OCI-LY7 (cell line): Measurements from ENCODE around the gene SEM1. TPM values are rescaled to one million over a fixed set of nuclear protein-coding genes. Genes with fewer than 3 reads are reported as not detected.
A peak's percentile ranks its signal among the peaks of the same experiment; 100 is the strongest.

ENCODE experiments used
- BruUV-seq: library from RNA; stranded (reverse); fragments of 400-500 nt; replicated peaks from 2 replicates; lab custom pipeline; 2021; lab: Mats Ljungman, UMichigan
- CTCF ChIA-PET: fragments of 300-600 bp; sonication (Branson Sonifier 250); formaldehyde crosslinking; loops from one replicate; lab custom pipeline; 2022; ENCODE audit warnings: antibody characterized with exemption; ENCODE audit not compliant: unreplicated experiment; lab: Charles Lee
- POLR2A ChIA-PET: fragments of 300-600 bp; sonication (Branson Sonifier 250); formaldehyde crosslinking; loops from one replicate; lab custom pipeline; 2022; ENCODE audit warnings: antibody characterized with exemption; lab: Charles Lee
- DNase-seq: peaks from one replicate; pipeline ENCODE4 v3.0.0-alpha.2; 2015; ENCODE audit warnings: low spot score
- H2AFZ ChIP-seq: fragments of 200-600 bp; sonication (generic), shearing (Covaris generic); 2 replicates; pipeline ENCODE4 v1.6.1; 2014; ENCODE audit warnings: mild to moderate bottlenecking, antibody characterized with exemption, low read length, moderate library complexity
- H3K27ac ChIP-seq: fragments of 200-600 bp; sonication (generic); 2 replicates; pipeline ENCODE4 v1.5.1; 2014; ENCODE audit warnings: mixed run types, low read depth, mild to moderate bottlenecking, moderate library complexity, low read length, inconsistent platforms; ENCODE audit not compliant: poor library complexity, severe bottlenecking
- H3K36me3 ChIP-seq: fragments of 200-600 bp; sonication (generic); 2 replicates; pipeline ENCODE4 v1.6.1; 2014; ENCODE audit warnings: mild to moderate bottlenecking, antibody characterized with exemption, low read length, moderate library complexity, mixed read lengths; ENCODE audit not compliant: insufficient read depth
- H3K4me1 ChIP-seq: fragments of 200-600 bp; sonication (generic); 2 replicates; pipeline ENCODE4 v1.5.1; 2014; ENCODE audit warnings: mild to moderate bottlenecking, low read length; ENCODE audit not compliant: insufficient read depth, poor library complexity, severe bottlenecking
- H3K4me2 ChIP-seq: fragments of 200-600 bp; sonication (generic); 2 replicates; pipeline ENCODE4 v1.6.1; 2014; ENCODE audit warnings: mild to moderate bottlenecking, low read length
- H3K4me3 ChIP-seq: fragments of 200-600 bp; sonication (generic); 2 replicates; pipeline ENCODE4 v1.5.1; 2014; ENCODE audit warnings: mild to moderate bottlenecking, low read depth, low read length; ENCODE audit not compliant: poor library complexity, severe bottlenecking
- H3K79me2 ChIP-seq: fragments of 200-600 bp; sonication (generic); 2 replicates; pipeline ENCODE4 v1.6.1; 2016; ENCODE audit warnings: low read depth, mild to moderate bottlenecking, low read length, moderate library complexity, mixed read lengths; ENCODE audit not compliant: insufficient read depth
- H3K9me2 ChIP-seq: fragments of 200-600 bp; sonication (generic); 2 replicates; pipeline ENCODE4 v1.6.1; 2016; ENCODE audit warnings: mild to moderate bottlenecking, low read length, mixed read lengths; ENCODE audit not compliant: insufficient read depth
- H3K9me3 ChIP-seq: fragments of 200-600 bp; sonication (generic); 2 replicates; pipeline ENCODE4 v1.6.1; 2014; ENCODE audit warnings: mild to moderate bottlenecking, mixed run types, low read length, mixed read lengths
- H4K20me1 ChIP-seq: fragments of 200-600 bp; sonication (generic); 2 replicates; pipeline ENCODE4 v1.6.1; 2014; ENCODE audit warnings: mild to moderate bottlenecking, antibody characterized with exemption, low read length, moderate library complexity, mixed read lengths; ENCODE audit not compliant: insufficient read depth
- CTCF ChIP-seq: fragments of 200-600 bp; sonication (generic); conservative IDR thresholded peaks from 2 replicates; pipeline ENCODE4 v1.5.1; 2014; ENCODE audit warnings: mild to moderate bottlenecking, antibody characterized with exemption, low read length, moderate library complexity, mixed read lengths
- EZH2phosphoT487 ChIP-seq: fragments of 200-600 bp; sonication (generic); IDR thresholded peaks from 2 replicates; pipeline ENCODE4 v1.6.1; 2018; ENCODE audit warnings: low read depth, borderline replicate concordance, mild to moderate bottlenecking, mixed run types, antibody characterized with exemption, low read length, moderate library complexity, mixed read lengths
- intact Hi-C: fragments of 100-400 bp; cut with micrococcal nuclease; formaldehyde crosslinking; loops from one replicate; pipeline ENCODE4 v1.10.0; 2022; ENCODE audit not compliant: unreplicated experiment
- total RNA-seq, 2 experiments: library from RNA; depleted of rRNA in 1 of 2; stranded (reverse); fragments of >200 nt in 1 of 2; shearing (Covaris generic) in 1 of 2; gene quantifications; 2 replicates each; pipeline ENCODE4 v1.2.3, GENCODE V29; 2014 to 2022

The SEM1 gene
- total RNA-seq, 2 experiments from 2014 or later, result 75.9 to 89.8 TPM

- Histone ChIP-seq H2AFZ (no peak overlapping the region), H3K79me2 (peaks cover 61% of the 10 kb centered on the region), H3K36me3 (peaks cover 44% of the 10 kb centered on the region), H3K4me3 (peak overlapping the region; percentile 77), H3K4me2 (peak overlapping the region; percentile 85), H3K9me3 (peaks cover 26% of the 10 kb centered on the region; the same call in 1 of the 2 replicates), H3K9me2 (no peaks in the 10 kb centered on the region), H4K20me1 (peaks cover 16% of the 10 kb centered on the region; the same call in 1 of the 2 replicates), H3K4me1 (peaks cover 19% of the 10 kb centered on the region), H3K27ac (no peak overlapping the region)
- ChIA-PET POLR2A (interaction anchor here (1.4 to 1.5 kb wide), 2 partner anchors 12 to 15 kb away, joined by 4 to 7 read pairs; no protein-coding TSS in a partner anchor), CTCF (no interaction called here)
- no peak for TF ChIP-seq EZH2phosphoT487
- TF ChIP-seq CTCF, result no peak
- no peak for DNase-seq
- no TSS peak for BruUV-seq
- intact Hi-C loops, result loop anchor here (10.0 kb wide), 1 partner anchor 407 kb away; the partner anchor contains the start of gene SDHAF3
Observed at GRCh38 chr7:96707901-96708774, 1.5 kb downstream of the SEM1 start.

- H3K4me3 ChIP-seq, result no peak overlapping the region
- H3K4me1 ChIP-seq, result no peaks in the 10 kb centered on the region
- peaks cover 52% of the 10 kb centered on the region for H3K36me3 ChIP-seq
- peaks cover 25% of the 10 kb centered on the region; the same call in 1 of the 2 replicates for H4K20me1 ChIP-seq
- BruUV-seq, result no TSS peak
- POLR2A ChIA-PET, result no interaction called here
- DNase-seq, result no peak
- no peaks in the 10 kb centered on the region for H3K9me3 ChIP-seq
- no peak overlapping the region for H3K4me2 ChIP-seq
- TF ChIP-seq CTCF, result no peak
- no peak for TF ChIP-seq EZH2phosphoT487
- intact Hi-C loops, result loop anchor here (10.0 kb wide), 1 partner anchor 414 kb away; the partner anchor contains the start of gene SDHAF3
- no peak overlapping the region for H2AFZ ChIP-seq
- no peak overlapping the region for H3K27ac ChIP-seq
- CTCF ChIA-PET, result no interaction called here
- no peaks in the 10 kb centered on the region for H3K9me2 ChIP-seq
- peaks cover 98% of the 10 kb centered on the region for H3K79me2 ChIP-seq
Observed at GRCh38 chr7:96701258-96701657, 8.4 kb downstream of the SEM1 start.
